Naive thymus-derived CD8-positive, alpha-beta T cell (primary cell): ENCODE data around the gene ZYX. TPM values are rescaled to one million over a fixed set of nuclear protein-coding genes. Genes with fewer than 3 reads are reported as not detected.
"Not testable (repeated sequence)": the region's sequence is repeated elsewhere in the genome, so short reads cannot be mapped to it uniquely, and the experiment has no call there.

Experiments
- ATAC-seq, 2 donors: fragments of 150-1000 bp; cut with Tn5 transposase in 1 of 2; sonication (Bioruptor Pico), chemical (Tn5 transposase) in 1 of 2; 1 replicate in 1 of 2; 2 replicates in 1 of 2; pipeline ENCODE4 v1.10.0; 2021; ENCODE audit warnings: mild to moderate bottlenecking in 2 of 2, moderate library complexity in 2 of 2
- POLR2A ChIA-PET: fragments of 350-600 bp; sonication (Branson Sonifier 250); formaldehyde crosslinking; loops from one replicate; lab custom pipeline; 2021; ENCODE audit warnings: antibody characterized with exemption; lab: Charles Lee
- DNase-seq, 10 donors: peaks; one replicate each; pipeline versions ENCODE4 v3.0.0 to v3.0.0-alpha.2; 2020 to 2022
- H3K27ac Mint-ChIP-seq, 10 donors: one replicate each; pipeline ENCODE4 v1.8.0; 2020 to 2022; ENCODE audit warnings: mild to moderate bottlenecking in 10 of 10, mixed read lengths in 10 of 10, moderate library complexity in 4 of 10, inconsistent platforms in 1 of 10
- H3K27me3 Mint-ChIP-seq, 5 donors: one replicate each; pipeline ENCODE4 v1.8.0; 2021 to 2022; ENCODE audit warnings: mixed read lengths in 5 of 5
- H3K36me3 Mint-ChIP-seq, 3 donors: one replicate each; pipeline ENCODE4 v1.8.0; 2020 to 2022; ENCODE audit warnings: mixed read lengths in 3 of 3, mild to moderate bottlenecking in 2 of 3, inconsistent platforms in 1 of 3
- H3K4me1 Mint-ChIP-seq, 4 donors: one replicate each; pipeline ENCODE4 v1.8.0; 2021 to 2022; ENCODE audit warnings: mixed read lengths in 4 of 4
- H3K4me3 Mint-ChIP-seq, 10 donors: one replicate each; pipeline ENCODE4 v1.8.0; 2020 to 2022; ENCODE audit warnings: mild to moderate bottlenecking in 10 of 10, mixed read lengths in 10 of 10, moderate library complexity in 6 of 10, inconsistent platforms in 1 of 10
- H3K9me3 Mint-ChIP-seq, 9 donors: one replicate each; pipeline ENCODE4 v1.8.0; 2020 to 2022; ENCODE audit warnings: mixed read lengths in 9 of 9, mild to moderate bottlenecking in 3 of 9, inconsistent platforms in 1 of 9, moderate library complexity in 1 of 9
- polyA plus RNA-seq, 3 donors: library from polyadenylated mRNA; unstranded; fragments of 300-500 nt; fragmentation: Illumina TruSeq; gene quantifications; one replicate each; pipeline ENCODE4 v1.2.3, GENCODE V29; 2021
- total RNA-seq, 8 experiments: library from RNA in 2 of 8; stranded (reverse) in 2 of 8; gene quantifications; one replicate each; pipeline ENCODE4 v1.2.3 and lab custom pipeline; 2021 to 2026

ZYX gene
- total and polyA plus RNA-seq, 5 experiments from 2014 or later: 58.6 to 151 (median 138) TPM

DNA sequence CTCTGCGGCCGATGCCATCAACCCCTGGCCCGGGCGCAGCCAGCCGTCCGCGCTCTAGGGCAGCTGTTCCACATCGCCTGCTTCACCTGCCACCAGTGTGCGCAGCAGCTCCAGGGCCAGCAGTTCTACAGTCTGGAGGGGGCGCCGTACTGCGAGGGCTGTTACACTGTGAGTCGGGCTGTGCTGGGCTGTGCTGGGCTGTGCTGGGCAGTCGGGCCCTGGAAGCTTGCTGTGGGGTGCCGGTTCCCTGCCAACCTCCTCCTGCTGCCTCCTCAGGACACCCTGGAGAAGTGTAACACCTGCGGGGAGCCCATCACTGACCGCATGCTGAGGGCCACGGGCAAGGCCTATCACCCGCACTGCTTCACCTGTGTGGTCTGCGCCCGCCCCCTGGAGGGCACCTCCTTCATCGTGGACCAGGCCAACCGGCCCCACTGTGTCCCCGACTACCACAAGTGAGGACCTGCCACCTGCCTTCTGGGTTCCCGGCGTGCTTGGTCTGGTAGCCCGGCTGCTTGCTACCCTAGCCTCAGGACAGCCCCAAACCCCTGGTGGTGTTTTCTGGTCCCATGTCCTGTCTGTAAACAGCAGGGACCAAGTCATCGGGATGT is 7.5 kb downstream of the ZYX start:
- Mint-ChIP-seq H3K36me3 (peaks cover 0 to 51% (median 0%) of the 10 kb centered on the region in 3 donors), H3K27ac (peak overlapping the region in 7 of 10 donors; percentile 14 to 87 (median 49)), H3K4me1 (peaks cover 5 to 28% (median 14%) of the 10 kb centered on the region in 4 donors), H3K9me3 (no peaks in the 10 kb centered on the region), H3K27me3 (no peaks in the 10 kb centered on the region), H3K4me3 (peak overlapping the region in 1 of 10 donors; percentile 13)
- POLR2A ChIA-PET: interaction anchor here (0.8 to 11.9 kb wide), 5 partner anchors 9 to 109 kb away, joined by 3 to 91 read pairs (median 9); partner anchors contain the start of gene EPHA1
- ATAC-seq (no peak), DNase-seq (no peak)

DNA sequence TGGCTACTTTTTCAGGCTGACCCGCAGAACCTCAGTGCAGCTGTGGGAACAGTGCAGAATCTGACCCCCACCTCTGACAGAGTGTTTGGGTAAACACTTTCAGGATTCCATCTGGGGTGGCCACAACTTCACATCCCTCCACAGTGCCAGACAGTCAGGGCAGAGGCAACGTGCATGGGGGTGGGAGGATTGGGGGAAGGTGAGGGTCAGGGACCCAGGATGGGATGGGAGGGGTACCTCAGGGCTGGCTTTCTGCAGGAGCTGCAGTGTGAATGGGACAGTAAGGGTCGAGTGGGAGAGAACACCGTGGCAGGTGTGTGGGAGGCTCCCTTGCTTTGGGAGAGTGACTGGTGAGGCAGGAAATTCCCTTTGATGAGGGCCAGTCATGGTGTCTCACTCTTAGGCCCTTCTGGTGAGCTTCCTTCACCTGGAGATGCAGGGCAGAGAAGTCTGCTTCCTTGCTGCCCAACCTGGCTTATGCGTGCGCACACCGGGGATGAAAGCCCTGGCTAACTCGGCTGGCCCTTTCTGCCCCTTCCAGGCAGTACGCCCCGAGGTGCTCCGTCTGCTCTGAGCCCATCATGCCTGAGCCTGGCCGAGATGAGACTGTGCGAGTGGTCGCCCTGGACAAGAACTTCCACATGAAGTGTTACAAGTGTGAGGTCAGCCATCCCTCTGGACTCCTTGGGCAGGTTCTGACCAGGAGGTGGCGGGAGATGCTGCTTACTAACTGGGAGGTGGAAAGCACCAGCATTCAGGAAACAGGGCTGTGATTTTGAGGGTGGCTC is 8.4 kb downstream of the ZYX start:
- peaks cover 7 to 32% (median 18%) of the 10 kb centered on the region in 4 donors for H3K4me1 Mint-ChIP-seq
- DNase-seq (no peak), ATAC-seq (no peak)
- peak overlapping the region in 9 of 10 donors; percentile 60 to 92 (median 87) for H3K27ac Mint-ChIP-seq
- H3K9me3 Mint-ChIP-seq: no peaks in the 10 kb centered on the region
- POLR2A ChIA-PET: interaction anchor here (1.0 to 11.9 kb wide), 4 partner anchors 10 to 34 kb away, joined by 3 to 91 read pairs (median 14); partner anchors contain the start of gene EPHA1
- H3K4me3 Mint-ChIP-seq: no peak overlapping the region
- no peaks in the 10 kb centered on the region for H3K27me3 Mint-ChIP-seq
- H3K36me3 Mint-ChIP-seq: peaks cover 0 to 56% (median 0%) of the 10 kb centered on the region in 3 donors

GRCh38 chr7:143390104-143390772 is 9.1 kb downstream of the ZYX start:
- POLR2A ChIA-PET: interaction anchor here (0.6 to 11.9 kb wide), 6 partner anchors 8 to 35 kb away, joined by 3 to 91 read pairs (median 4); partner anchors contain the start of gene EPHA1
- Mint-ChIP-seq H3K27ac (peak overlapping the region in 9 of 10 donors; percentile 15 to 92 (median 85)), H3K27me3 (no peaks in the 10 kb centered on the region), H3K36me3 (peaks cover 0 to 60% (median 0%) of the 10 kb centered on the region in 3 donors), H3K4me1 (peaks cover 11 to 39% (median 23%) of the 10 kb centered on the region in 4 donors), H3K4me3 (peak overlapping the region in 1 of 10 donors; percentile 56), H3K9me3 (no peaks in the 10 kb centered on the region)
- ATAC-seq: no peak
- no peak for DNase-seq

DNA sequence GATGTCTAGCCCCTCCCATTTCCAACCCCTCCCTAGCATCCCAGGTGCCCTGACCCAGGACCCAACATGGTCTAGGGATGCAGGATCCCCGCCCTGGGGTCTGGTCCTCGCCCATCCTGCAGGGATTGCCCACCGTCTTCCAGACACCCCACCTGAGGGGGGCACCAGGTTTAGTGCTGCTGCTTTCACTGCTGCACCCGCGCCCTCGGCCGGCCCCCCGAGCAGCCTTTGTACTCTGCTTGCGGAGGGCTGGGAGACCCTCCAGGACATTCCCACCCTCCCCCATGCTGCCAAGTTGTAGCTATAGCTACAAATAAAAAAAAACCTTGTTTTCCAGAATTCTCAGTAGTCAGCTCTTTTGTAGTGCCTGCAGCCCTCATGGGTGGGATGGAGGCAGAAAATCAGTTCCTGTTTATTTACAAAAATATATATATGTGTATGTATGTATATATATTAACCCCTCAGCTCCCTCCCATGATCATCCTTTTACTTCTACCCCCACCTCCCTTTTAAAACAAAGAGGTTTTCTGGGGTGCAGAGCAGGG is 9.7 kb downstream of the ZYX start:
- POLR2A ChIA-PET: interaction anchor here (0.6 to 11.9 kb wide), 5 partner anchors 9 to 28 kb away, joined by 3 to 91 read pairs (median 5); partner anchors contain the start of gene EPHA1
- H3K4me3 Mint-ChIP-seq: no peak overlapping the region
- no peaks in the 10 kb centered on the region for H3K9me3 Mint-ChIP-seq
- no peaks in the 10 kb centered on the region for H3K27me3 Mint-ChIP-seq
- H3K36me3 Mint-ChIP-seq: peaks cover 0 to 66% (median 0%) of the 10 kb centered on the region in 3 donors
- peaks cover 13 to 45% (median 26%) of the 10 kb centered on the region in 4 donors for H3K4me1 Mint-ChIP-seq
- DNase-seq (no peak), ATAC-seq (no peak)
- H3K27ac Mint-ChIP-seq: peak overlapping the region in 7 of 10 donors; percentile 15 to 89 (median 50)

- Mint-ChIP-seq H3K27ac (peak overlapping the region in 6 of 10 donors; percentile 17 to 75 (median 46)), H3K36me3 (peaks cover 0 to 73% (median 0%) of the 10 kb centered on the region in 3 donors), H3K9me3 (no peaks in the 10 kb centered on the region), H3K4me1 (peaks cover 14 to 49% (median 26%) of the 10 kb centered on the region in 4 donors), H3K4me3 (no peak overlapping the region), H3K27me3 (no peaks in the 10 kb centered on the region)
- ATAC-seq: no peak
- DNase-seq: no peak
- POLR2A ChIA-PET: interaction anchor here (0.6 to 11.9 kb wide), 6 partner anchors 7 to 83 kb away, joined by 3 to 91 read pairs (median 8); partner anchors contain the start of gene EPHA1
These were observed 10.6 kb downstream of the ZYX start for GRCh38 chr7:143391462-143392404.

DNA sequence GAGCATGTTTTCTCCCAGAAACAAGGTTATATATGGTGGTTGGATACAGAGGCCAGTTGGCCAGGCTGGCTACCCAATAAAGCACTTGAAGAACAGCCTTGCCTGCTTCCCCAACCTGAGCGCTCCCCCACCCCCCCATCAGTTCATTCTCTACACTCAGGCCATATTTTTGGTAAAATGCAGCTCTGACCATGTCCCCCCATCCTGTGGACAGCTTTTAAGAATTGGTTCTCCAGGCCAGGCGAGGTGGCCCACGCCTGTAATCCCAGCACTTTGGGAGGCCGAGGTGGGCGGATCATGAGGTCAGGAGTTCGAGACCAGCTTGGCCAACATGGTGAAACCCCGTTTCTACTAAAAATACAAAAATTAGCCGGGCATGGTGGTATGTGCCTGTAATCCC is 11.3 kb downstream of the ZYX start:
- DNase-seq, H3K4me3 Mint-ChIP-seq, H3K27me3 Mint-ChIP-seq, H3K9me3 Mint-ChIP-seq, ATAC-seq: not testable (repeated sequence)
- POLR2A ChIA-PET: interaction anchor here (0.6 to 11.9 kb wide), 4 partner anchors 8 to 420 kb away, joined by 3 to 91 read pairs (median 8); partner anchors contain the start of gene EPHA1
- peaks cover 15 to 50% (median 26%) of the 10 kb centered on the region in 4 donors for H3K4me1 Mint-ChIP-seq
- peak overlapping the region in 5 of 10 donors; percentile 25 to 80 (median 62) for H3K27ac Mint-ChIP-seq
- H3K36me3 Mint-ChIP-seq: peaks cover 0 to 77% (median 0%) of the 10 kb centered on the region in 3 donors

DNA sequence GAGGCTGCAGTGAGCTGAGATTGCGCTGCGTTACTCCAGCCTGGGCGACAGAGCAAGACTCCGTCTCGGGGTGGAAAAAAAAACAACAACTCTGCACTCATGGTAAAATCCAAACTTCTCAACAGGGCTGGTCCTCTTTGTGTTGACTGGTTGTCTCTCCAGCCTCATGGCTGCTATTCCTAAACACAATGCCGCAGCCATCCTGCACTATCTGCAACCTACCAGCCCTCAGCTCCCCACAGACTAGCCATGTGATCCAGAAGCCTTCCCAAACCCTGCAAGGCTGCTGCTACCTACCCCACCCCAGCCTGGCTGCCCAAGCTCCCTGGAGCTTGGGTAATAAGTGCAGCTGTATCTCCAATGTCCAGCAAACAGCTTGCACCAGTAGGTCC is 11.7 kb downstream of the ZYX start:
- H3K36me3 Mint-ChIP-seq: peaks cover 0 to 78% (median 0%) of the 10 kb centered on the region in 3 donors
- POLR2A ChIA-PET: interaction anchor here (0.6 to 11.9 kb wide), 5 partner anchors 8 to 419 kb away, joined by 3 to 91 read pairs (median 7); partner anchors contain the start of gene EPHA1
- no peaks in the 10 kb centered on the region for H3K27me3 Mint-ChIP-seq
- H3K27ac Mint-ChIP-seq: peak overlapping the region in 6 of 10 donors; percentile 31 to 95 (median 67)
- ATAC-seq (no peak), DNase-seq (no peak)
- no peaks in the 10 kb centered on the region for H3K9me3 Mint-ChIP-seq
- no peak overlapping the region for H3K4me3 Mint-ChIP-seq
- peaks cover 19 to 47% (median 24%) of the 10 kb centered on the region in 4 donors for H3K4me1 Mint-ChIP-seq

DNA sequence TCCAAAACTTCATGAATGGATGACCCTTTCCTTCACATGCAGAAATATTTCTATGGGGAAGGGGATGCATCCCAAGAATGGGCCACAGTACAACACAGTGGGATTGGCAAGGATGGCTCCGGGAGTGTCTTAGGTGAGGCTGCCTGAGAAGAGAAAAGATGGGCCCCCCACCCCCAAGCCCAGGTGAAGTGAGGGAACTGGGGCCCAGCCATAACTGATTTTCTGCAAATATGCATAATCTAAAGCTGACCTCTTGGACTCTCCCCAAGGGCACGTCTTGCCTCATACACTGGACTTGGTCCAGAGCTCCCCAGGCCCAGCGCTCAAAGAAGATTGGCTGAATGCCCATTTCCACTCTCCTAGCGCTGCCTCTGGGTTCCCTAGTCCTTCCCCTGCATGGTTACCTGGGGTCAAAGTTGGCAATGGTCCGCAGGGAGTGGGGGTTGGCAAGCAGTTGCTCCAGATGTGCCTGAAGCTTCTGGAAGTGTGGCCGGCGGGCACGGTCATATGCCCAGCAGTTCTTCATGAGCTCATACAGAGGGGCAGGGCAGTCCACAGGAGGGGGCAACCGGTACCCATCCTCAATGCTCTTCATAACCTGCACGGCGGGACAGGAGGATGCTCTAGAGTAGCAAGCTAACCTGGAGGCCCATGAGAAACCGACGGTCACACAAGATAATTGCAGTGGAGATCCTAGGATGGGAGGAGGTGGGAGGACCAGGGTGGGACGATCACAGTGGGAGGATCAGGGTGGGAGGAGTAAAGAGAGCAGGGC is 12.3 kb downstream of the ZYX start:
- DNase-seq (no peak), ATAC-seq (no peak)
- H3K36me3 Mint-ChIP-seq: peaks cover 0 to 81% (median 0%) of the 10 kb centered on the region in 3 donors
- H3K27ac Mint-ChIP-seq: peak overlapping the region; percentile 31 to 95 (median 79)
- no peak overlapping the region for H3K4me3 Mint-ChIP-seq
- H3K9me3 Mint-ChIP-seq: no peaks in the 10 kb centered on the region
- POLR2A ChIA-PET: interaction anchor here (0.5 to 11.9 kb wide), 6 partner anchors 8 to 99 kb away, joined by 3 to 91 read pairs (median 8); partner anchors contain the start of gene EPHA1
- H3K27me3 Mint-ChIP-seq: no peaks in the 10 kb centered on the region
- H3K4me1 Mint-ChIP-seq: peaks cover 20 to 46% (median 24%) of the 10 kb centered on the region in 4 donors

- Mint-ChIP-seq H3K4me1 (peaks cover 20 to 43% (median 24%) of the 10 kb centered on the region in 4 donors), H3K9me3 (no peaks in the 10 kb centered on the region), H3K4me3 (no peak overlapping the region), H3K36me3 (peaks cover 0 to 85% (median 0%) of the 10 kb centered on the region in 3 donors), H3K27ac (peak overlapping the region in 9 of 10 donors; percentile 56 to 95 (median 83)), H3K27me3 (no peaks in the 10 kb centered on the region)
- POLR2A ChIA-PET: interaction anchor here (1.3 to 11.9 kb wide), 3 partner anchors 9 to 14 kb away, joined by 7 to 91 read pairs (median 17); partner anchors contain the start of gene EPHA1
- DNase-seq (no peak), ATAC-seq (no peak)
These were observed 12.9 kb downstream of the ZYX start for GRCh38 chr7:143394068-143394467.

DNA sequence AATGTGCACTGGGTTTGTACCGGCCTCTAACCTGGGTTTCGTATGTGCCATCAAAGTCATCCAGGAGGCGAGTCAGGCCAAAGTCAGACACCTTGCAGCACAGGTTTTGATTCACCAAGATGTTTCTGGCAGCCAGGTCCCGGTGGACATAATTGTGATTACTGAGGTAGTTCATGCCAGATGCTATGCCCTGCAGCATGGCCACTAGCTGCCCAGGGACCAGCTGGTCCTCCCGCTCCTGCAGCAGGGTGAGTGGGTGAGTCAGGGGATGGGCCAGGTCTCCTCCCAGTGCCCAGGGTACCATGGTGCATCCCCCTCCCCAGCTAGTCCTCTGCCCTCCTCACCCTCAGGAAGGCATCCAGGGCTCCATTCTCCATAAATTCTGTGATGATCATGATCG is 13.6 kb downstream of the ZYX start:
- DNase-seq: no peak
- no peaks in the 10 kb centered on the region for H3K27me3 Mint-ChIP-seq
- H3K36me3 Mint-ChIP-seq: peaks cover 0 to 87% (median 0%) of the 10 kb centered on the region in 3 donors
- H3K4me3 Mint-ChIP-seq: peak overlapping the region in 1 of 10 donors; percentile 1
- POLR2A ChIA-PET: interaction anchor here (3.4 to 11.9 kb wide), 2 partner anchors 10 to 11 kb away, joined by 17 to 91 read pairs; partner anchors contain the start of gene EPHA1
- ATAC-seq: no peak
- peak overlapping the region in 9 of 10 donors; percentile 65 to 95 (median 89) for H3K27ac Mint-ChIP-seq
- H3K9me3 Mint-ChIP-seq: no peaks in the 10 kb centered on the region
- peaks cover 15 to 35% (median 21%) of the 10 kb centered on the region in 4 donors for H3K4me1 Mint-ChIP-seq
